ACC112 (cell line): ENCODE data around the gene CELF5.

Source experiments
- H2AFZ ChIP-seq: fragments of 200-600 bp; sonication (generic); one replicate; pipeline ENCODE4 v1.6.0; 2017; ENCODE audit warnings: antibody characterized with exemption, low read length; ENCODE audit not compliant: unreplicated experiment
- H3K27ac ChIP-seq: fragments of 200-600 bp; sonication (generic); 2 replicates; pipeline ENCODE4 v1.5.1; 2014; ENCODE audit warnings: low read depth, mild to moderate bottlenecking, antibody characterized with exemption, low read length, moderate library complexity
- H3K27me3 ChIP-seq: fragments of 200-600 bp; sonication (generic); 2 replicates; pipeline ENCODE4 v1.6.1; 2014; ENCODE audit warnings: mild to moderate bottlenecking, antibody characterized with exemption, low read length, moderate library complexity, mixed read lengths; ENCODE audit not compliant: insufficient read depth
- H3K36me3 ChIP-seq: fragments of 200-600 bp; sonication (generic); 2 replicates; pipeline ENCODE4 v1.6.1; 2016; ENCODE audit warnings: mild to moderate bottlenecking, antibody characterized with exemption, low read length, moderate library complexity, mixed read lengths; ENCODE audit not compliant: insufficient read depth
- H3K4me1 ChIP-seq: fragments of 200-600 bp; sonication (generic); one replicate; pipeline ENCODE4 v1.6.1; 2016; ENCODE audit warnings: low read length, mixed read lengths; ENCODE audit not compliant: insufficient read depth, unreplicated experiment, control insufficient read depth
- H3K4me3 ChIP-seq: fragments of 200-600 bp; sonication (generic); 2 replicates; pipeline ENCODE4 v1.5.1; 2014; ENCODE audit warnings: mild to moderate bottlenecking, low read depth, low read length
- H3K79me2 ChIP-seq: fragments of 200-600 bp; sonication (generic); one replicate; pipeline ENCODE4 v1.6.0; 2016; ENCODE audit warnings: low read length; ENCODE audit not compliant: control insufficient read depth, unreplicated experiment, insufficient read depth

The CELF5 gene

DNA sequence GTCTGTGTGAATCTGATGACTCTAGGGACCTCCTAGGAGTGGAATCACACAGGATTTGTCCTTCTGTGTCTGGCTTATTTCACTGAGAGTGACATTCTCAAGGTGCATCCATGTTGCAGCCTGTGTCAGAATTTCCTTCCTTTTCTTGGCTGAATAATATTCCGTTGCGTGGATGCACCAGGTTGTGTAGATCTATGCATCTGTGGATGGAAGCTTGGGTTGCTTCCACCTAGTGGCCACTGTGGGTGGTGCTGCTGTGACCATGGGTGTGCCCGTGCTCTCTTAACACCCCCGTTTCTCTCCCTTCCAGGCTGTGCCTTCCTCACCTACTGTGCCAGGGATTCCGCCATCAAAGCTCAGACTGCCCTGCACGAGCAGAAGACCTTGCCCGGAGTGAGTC, 26.2 kb downstream of the CELF5 start:
- H3K27me3 ChIP-seq: no peaks in the 10 kb centered on the region
- H3K4me3 ChIP-seq: no peak overlapping the region
- H3K79me2 ChIP-seq: no peaks in the 10 kb centered on the region

DNA sequence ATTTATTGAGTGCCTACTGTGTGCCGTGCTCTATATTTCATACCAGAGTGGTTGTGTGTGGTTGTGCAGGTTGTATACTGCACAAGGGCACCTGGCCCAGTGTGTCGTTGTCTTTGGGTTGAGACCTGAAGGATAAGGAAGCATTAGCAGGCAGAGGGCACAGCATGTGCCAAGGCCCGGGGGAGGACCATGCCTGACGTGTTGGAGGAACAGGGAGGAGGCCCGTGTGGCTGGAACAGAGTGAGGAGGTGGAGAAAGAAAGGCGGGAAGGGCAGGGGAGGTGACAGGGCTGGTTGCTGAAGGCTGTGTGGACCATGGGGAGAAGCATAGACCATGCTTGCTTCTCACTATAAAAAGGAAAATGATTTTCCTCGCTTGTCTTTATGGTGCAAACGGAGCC, 26.8 kb downstream of the CELF5 start:
- no peak overlapping the region for H3K27ac ChIP-seq
- H2AFZ ChIP-seq: no peak overlapping the region
- no peaks in the 10 kb centered on the region for H3K27me3 ChIP-seq
- H3K79me2 ChIP-seq: no peaks in the 10 kb centered on the region
- H3K4me1 ChIP-seq: no peaks in the 10 kb centered on the region
- H3K4me3 ChIP-seq: no peak overlapping the region
- no peaks in the 10 kb centered on the region for H3K36me3 ChIP-seq

More for the DNA sequence above, 26.2 kb downstream of the CELF5 start:
- H3K27ac ChIP-seq: no peak overlapping the region
- H3K4me1 ChIP-seq: no peaks in the 10 kb centered on the region
- H3K36me3 ChIP-seq: no peaks in the 10 kb centered on the region
- H2AFZ ChIP-seq: no peak overlapping the region

DNA sequence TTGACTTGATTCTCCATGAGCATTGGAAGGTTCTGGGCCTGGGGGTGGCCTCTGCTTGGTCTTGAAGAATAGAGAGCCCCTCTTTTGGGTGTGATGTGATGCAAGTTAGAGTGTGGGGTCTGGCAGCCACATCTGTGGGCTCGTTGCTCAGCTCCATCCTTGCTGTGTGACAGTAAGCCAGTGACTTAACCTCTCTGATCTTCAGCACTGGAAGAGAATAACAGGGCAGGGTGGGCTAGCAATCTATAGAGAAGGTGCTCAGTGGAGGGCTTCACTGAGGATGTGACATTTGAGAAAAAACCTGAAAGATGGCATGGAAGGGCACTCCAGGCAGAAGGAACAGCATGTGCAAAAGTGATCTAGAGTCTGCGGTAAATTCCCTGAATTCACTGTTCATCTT, 28.2 kb downstream of the CELF5 start:
- no peak overlapping the region for H3K27ac ChIP-seq

DNA sequence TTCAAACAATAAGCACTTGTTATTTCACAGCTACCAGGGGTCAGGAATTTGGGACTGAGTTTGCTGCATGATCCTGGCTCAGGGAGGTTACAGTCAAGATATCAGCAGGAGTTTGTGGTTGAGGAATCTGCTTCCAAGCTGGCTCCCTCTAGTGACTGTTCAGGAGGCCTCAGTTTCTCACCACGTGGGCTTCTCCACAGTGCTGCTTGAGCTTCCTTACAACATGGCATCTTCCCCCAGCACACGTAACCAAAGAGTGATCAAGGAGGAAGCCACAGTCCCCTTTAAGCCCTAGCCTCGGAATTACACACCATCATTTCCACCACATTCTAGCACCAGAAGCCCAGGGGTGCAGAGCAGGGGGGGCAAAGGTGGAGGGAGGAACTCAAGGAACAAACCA, 28.8 kb downstream of the CELF5 start:
- Histone ChIP-seq H3K79me2 (no peaks in the 10 kb centered on the region), H3K4me1 (no peaks in the 10 kb centered on the region), H3K27ac (no peak overlapping the region), H3K27me3 (no peaks in the 10 kb centered on the region), H2AFZ (no peak overlapping the region), H3K4me3 (no peak overlapping the region), H3K36me3 (no peaks in the 10 kb centered on the region)

More for the DNA sequence above, 28.2 kb downstream of the CELF5 start:
- Histone ChIP-seq H3K4me1 (no peaks in the 10 kb centered on the region), H3K79me2 (no peaks in the 10 kb centered on the region), H3K4me3 (no peak overlapping the region), H2AFZ (no peak overlapping the region), H3K36me3 (no peaks in the 10 kb centered on the region), H3K27me3 (no peaks in the 10 kb centered on the region)

DNA sequence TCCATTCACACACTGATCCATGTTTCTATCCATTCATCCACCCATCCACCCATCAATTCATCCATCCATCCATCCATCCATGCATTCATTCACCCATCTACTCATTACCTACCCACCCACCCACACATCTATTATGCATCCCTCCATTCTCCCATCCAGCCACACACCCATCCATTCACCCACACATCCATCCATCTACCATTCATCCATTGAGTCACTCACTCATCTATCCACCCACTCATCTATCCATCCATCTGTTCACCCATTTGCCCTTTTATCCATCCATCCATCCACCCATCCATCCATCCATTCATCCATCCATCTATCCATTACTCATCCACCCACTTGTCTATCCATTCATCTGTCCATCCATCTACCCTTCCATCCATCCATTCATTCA, 30.1 kb downstream of the CELF5 start:
- Histone ChIP-seq H3K27ac (no peak overlapping the region), H3K27me3 (no peaks in the 10 kb centered on the region; the same call in 1 of the 2 replicates), H3K4me1 (no peaks in the 10 kb centered on the region), H3K79me2 (no peaks in the 10 kb centered on the region), H3K36me3 (no peaks in the 10 kb centered on the region), H2AFZ (no peak overlapping the region), H3K4me3 (no peak overlapping the region)

DNA sequence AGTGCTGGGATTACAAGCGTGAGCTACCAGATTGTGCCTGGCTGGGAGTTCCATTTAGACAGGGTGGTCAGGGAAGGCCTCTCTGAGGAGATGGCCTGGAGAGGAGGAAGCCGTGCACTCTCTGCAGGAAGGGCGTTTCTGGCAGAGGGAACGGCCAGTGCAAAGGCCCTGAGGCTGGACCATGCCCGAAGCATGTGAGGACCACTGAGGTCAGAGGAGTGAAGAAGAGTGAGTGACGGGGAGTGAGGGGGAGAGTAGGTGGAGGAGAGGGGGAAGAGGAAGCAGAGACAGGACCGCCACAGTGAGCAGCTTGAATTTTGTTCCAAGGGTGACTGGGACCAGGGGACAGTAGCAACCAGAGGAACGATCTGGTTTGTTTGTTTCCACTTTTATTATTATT, 32.6 kb downstream of the CELF5 start:
- no peaks in the 10 kb centered on the region; the same call in 1 of the 2 replicates for H3K27me3 ChIP-seq

DNA sequence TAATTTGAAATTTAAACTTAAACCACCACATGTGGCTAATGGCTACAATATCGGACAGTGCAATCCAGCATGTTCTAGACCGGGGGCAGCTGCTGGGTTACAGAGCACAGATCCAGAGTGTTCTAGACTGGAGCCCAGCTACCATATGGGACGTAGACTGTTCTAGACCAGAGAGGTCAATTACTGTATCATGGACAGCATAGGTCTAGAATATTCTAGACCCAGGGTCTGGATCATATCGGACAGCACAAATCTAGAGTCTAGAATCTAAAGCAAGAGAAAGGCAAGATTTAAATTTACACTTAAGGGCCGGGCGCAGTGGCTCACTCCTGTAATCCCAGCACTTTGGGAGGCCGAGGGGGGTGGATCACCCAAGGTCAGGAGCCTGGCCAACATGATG, 37.9 kb downstream of the CELF5 start:
- H3K79me2 ChIP-seq: no peaks in the 10 kb centered on the region
- H3K36me3 ChIP-seq: no peaks in the 10 kb centered on the region
- no peak overlapping the region for H3K27ac ChIP-seq
- no peaks in the 10 kb centered on the region for H3K4me1 ChIP-seq
- peaks cover 3% of the 10 kb centered on the region; the same call in 1 of the 2 replicates for H3K27me3 ChIP-seq
- H2AFZ ChIP-seq: no peak overlapping the region
- no peak overlapping the region for H3K4me3 ChIP-seq

More for the DNA sequence above, 32.6 kb downstream of the CELF5 start:
- no peaks in the 10 kb centered on the region for H3K36me3 ChIP-seq
- no peak overlapping the region for H3K4me3 ChIP-seq
- H2AFZ ChIP-seq: no peak overlapping the region
- H3K4me1 ChIP-seq: no peaks in the 10 kb centered on the region
- no peak overlapping the region for H3K27ac ChIP-seq
- no peaks in the 10 kb centered on the region for H3K79me2 ChIP-seq

DNA sequence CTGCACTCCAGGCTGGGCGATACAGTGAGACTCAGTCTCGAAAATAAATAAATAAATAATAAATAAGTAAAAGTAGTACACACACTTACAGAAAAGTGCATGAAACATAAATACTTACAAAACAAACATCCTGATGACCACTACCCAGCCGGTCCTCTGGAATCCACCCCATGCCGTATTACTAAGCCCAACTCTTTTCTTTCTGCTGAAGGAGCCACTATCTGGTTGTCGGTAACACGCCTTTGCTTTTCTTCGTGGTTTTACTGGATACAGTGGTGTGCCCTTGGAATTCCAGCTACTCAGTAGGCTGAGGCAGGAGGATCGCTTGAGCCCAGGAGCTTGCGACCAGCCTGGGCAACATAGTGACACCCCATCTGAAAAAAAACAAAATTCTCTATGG, 39.4 kb downstream of the CELF5 start:
- no peaks in the 10 kb centered on the region for H3K36me3 ChIP-seq
- H3K27me3 ChIP-seq: peaks cover 9% of the 10 kb centered on the region; the same call in 1 of the 2 replicates
- H3K27ac ChIP-seq: no peak overlapping the region
- no peaks in the 10 kb centered on the region for H3K79me2 ChIP-seq
- H3K4me1 ChIP-seq: no peaks in the 10 kb centered on the region
- no peak overlapping the region for H2AFZ ChIP-seq
- no peak overlapping the region for H3K4me3 ChIP-seq

DNA sequence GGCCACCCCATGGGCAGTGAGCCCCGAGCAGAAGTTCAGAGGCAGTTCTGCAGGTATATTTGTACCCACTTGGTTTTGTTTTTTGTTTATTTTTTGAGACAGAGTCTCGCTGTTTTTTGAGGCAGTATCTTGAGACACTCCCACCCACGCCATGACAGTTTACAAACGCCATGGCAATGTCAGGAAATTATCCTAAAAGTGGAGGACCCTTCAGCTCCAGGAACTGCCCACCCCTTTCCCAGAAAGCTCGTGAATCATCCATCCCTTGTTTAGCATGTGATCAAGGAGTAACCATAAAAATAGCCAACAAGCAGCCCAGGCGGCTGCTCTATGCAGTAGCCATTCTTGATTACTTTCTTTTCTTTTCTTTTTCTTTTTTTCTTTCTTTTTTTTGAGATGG, 41.0 kb downstream of the CELF5 start:
- no peaks in the 10 kb centered on the region for H3K36me3 ChIP-seq
- peaks cover 23% of the 10 kb centered on the region for H3K27me3 ChIP-seq
- no peaks in the 10 kb centered on the region for H3K79me2 ChIP-seq

DNA sequence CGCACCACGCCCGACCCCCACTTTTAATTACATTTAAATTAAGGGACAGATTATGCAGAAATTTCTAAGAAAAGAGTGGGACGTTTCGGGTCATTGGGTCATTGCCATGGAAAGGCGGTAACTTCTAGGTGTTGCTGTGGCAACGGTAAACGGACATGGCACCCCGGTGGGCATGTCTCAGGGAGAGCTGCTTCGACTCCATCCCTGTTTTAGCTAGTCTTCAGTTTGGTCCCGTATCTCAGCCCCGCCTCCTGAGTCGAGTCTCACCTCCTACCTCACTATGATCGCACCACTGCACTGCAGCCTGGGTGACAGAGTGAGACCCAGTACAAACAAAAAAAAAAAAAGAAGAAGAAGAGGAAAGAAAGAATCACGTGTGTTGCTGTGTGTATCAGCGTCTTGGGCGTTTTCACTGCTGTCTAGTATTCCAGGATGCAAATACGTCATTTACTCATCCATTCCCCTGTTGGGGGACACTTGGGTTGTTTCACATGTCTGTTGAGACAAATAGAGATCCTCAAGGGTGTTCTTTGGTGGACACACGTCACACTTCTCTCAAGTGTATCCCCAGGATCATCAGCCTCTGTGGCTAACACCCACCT, 41.7 kb downstream of the CELF5 start:
- Histone ChIP-seq H3K4me3 (no peak overlapping the region), H2AFZ (no peak overlapping the region), H3K27ac (no peak overlapping the region), H3K27me3 (peaks cover 27% of the 10 kb centered on the region), H3K79me2 (no peaks in the 10 kb centered on the region), H3K4me1 (no peaks in the 10 kb centered on the region), H3K36me3 (no peaks in the 10 kb centered on the region)

More for the DNA sequence above, 41.0 kb downstream of the CELF5 start:
- H3K27ac ChIP-seq: no peak overlapping the region
- H3K4me3 ChIP-seq: no peak overlapping the region
- no peak overlapping the region for H2AFZ ChIP-seq
- H3K4me1 ChIP-seq: no peaks in the 10 kb centered on the region

DNA sequence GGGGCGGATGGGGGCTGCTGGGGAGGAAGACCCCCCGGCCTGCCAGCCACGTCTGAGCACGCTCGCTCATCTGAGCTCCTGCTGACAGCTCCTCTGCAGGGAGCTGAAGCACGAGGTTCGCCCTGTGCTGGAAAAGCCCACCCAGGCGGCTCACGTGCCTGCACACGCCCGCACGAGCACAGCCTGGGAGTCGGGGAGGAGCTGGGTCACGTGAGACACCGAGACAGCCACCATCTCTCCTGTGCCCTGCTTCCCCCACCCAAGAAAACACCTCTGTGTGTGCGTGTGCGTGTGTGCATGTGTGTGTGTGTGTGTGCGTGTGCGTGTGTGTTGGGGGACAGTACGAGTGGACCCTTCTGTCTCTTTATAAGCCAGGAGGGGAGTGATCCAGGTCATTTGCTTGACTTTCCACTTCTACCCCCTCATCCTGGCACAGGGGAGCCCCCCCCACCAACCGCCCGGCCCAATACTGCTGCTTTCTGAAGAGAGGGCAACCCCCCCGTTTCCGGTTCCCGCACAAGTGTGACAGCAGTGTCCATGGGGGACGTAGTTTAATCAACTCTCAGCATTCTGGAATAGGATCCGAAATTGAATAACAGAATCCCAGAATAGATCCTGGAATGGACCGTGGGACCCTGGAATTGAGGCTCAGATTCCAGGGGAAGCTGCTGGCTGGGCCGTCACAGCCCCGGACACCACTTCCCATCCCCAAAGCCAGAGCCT, 42.5 kb downstream of the CELF5 start:
- H3K79me2 ChIP-seq: no peaks in the 10 kb centered on the region
- no peak overlapping the region for H3K27ac ChIP-seq
- peaks cover 34% of the 10 kb centered on the region for H3K27me3 ChIP-seq
- H3K36me3 ChIP-seq: no peaks in the 10 kb centered on the region
- H3K4me3 ChIP-seq: no peak overlapping the region
- H2AFZ ChIP-seq: no peak overlapping the region
- H3K4me1 ChIP-seq: no peaks in the 10 kb centered on the region
